Activated CD4-positive, alpha-beta T cell treated with anti-CD3 and anti-CD28 coated beads, Interleukin-2, Interleukin-4, amounts not matched to agents 100 ng/mL and 50 ng/mL, durations not matched to agents 16 hours and 8 hours (primary cell): ENCODE data around the gene PHC1.

Experiments
- DNase-seq: peaks from one replicate; pipeline ENCODE4 v3.0.0-alpha.2; 2020; ENCODE audit warnings: low spot score

The PHC1 gene

GRCh38 chr12:8950221-8950527 lies 35.9 kb downstream of the PHC1 start:
- DNase-seq: no peak

GRCh38 chr12:8950702-8951478 lies 36.6 kb downstream of the PHC1 start:
- no peak for DNase-seq

GRCh38 chr12:8951744-8952143 lies 37.4 kb downstream of the PHC1 start:
- no peak for DNase-seq

- no peak for DNase-seq
Observed at GRCh38 chr12:8953773-8954402, 39.6 kb downstream of the PHC1 start.

GRCh38 chr12:8956073-8956472 lies 41.8 kb downstream of the PHC1 start:
- no peak for DNase-seq

GRCh38 chr12:8956772-8957171 lies 42.5 kb downstream of the PHC1 start:
- DNase-seq: no peak

GRCh38 chr12:8957561-8957960 lies 43.3 kb downstream of the PHC1 start:
- DNase-seq: no peak

GRCh38 chr12:8958066-8958465 lies 43.8 kb downstream of the PHC1 start:
- no peak for DNase-seq

GRCh38 chr12:8960176-8960575 lies 45.9 kb downstream of the PHC1 start:
- no peak for DNase-seq

GRCh38 chr12:8968761-8969160 lies 54.5 kb downstream of the PHC1 start:
- no peak for DNase-seq

GRCh38 chr12:8969861-8970411 lies 55.6 kb downstream of the PHC1 start:
- DNase-seq: no peak

- DNase-seq: no peak
Observed at GRCh38 chr12:8970432-8970831, 56.1 kb downstream of the PHC1 start.

GRCh38 chr12:8980137-8980536 lies 65.8 kb downstream of the PHC1 start:
- no peak for DNase-seq

GRCh38 chr12:8985213-8985754 lies 71.0 kb downstream of the PHC1 start:
- DNase-seq: no peak

- DNase-seq: no peak
Observed at GRCh38 chr12:8987163-8987562, 72.9 kb downstream of the PHC1 start.

- DNase-seq: peak; percentile 30
Observed at GRCh38 chr12:8987685-8988084, 73.4 kb downstream of the PHC1 start.

GRCh38 chr12:8989413-8989812 lies 75.1 kb downstream of the PHC1 start, which contains the start of gene KLRG1:
TSS of gene KLRG1 (plus strand) at chr12:8989546. CDS start at chr12:8989636, 90 bp downstream.
- DNase-seq: no peak
